Activated CD4-positive, alpha-beta T cell treated with anti-CD3 and anti-CD28 coated beads for 1 hour (primary cell): ENCODE measurements around the gene GPR39.

Experiments
- DNase-seq: peaks from one replicate; pipeline ENCODE4 v3.0.0-alpha.2; 2020

The GPR39 gene

GRCh38 chr2:132448771-132449170, 32.2 kb downstream of the GPR39 start:
- no peak for DNase-seq

GRCh38 chr2:132449868-132450267, 33.3 kb downstream of the GPR39 start:
- DNase-seq: no peak

- no peak for DNase-seq
Measured at GRCh38 chr2:132460781-132461180, 44.2 kb downstream of the GPR39 start.

- no peak for DNase-seq
Measured at GRCh38 chr2:132462236-132462635, 45.6 kb downstream of the GPR39 start.

GRCh38 chr2:132463719-132464118, 47.1 kb downstream of the GPR39 start:
- DNase-seq: no peak

GRCh38 chr2:132465917-132466316, 49.3 kb downstream of the GPR39 start:
- no peak for DNase-seq

- no peak for DNase-seq
Measured at GRCh38 chr2:132466428-132467028, 49.9 kb downstream of the GPR39 start.

- DNase-seq: no peak
Measured at GRCh38 chr2:132468821-132469675, 52.4 kb downstream of the GPR39 start.

- no peak for DNase-seq
Measured at GRCh38 chr2:132470746-132471145, 54.1 kb downstream of the GPR39 start.

GRCh38 chr2:132473174-132473883, 56.7 kb downstream of the GPR39 start:
- DNase-seq: no peak

GRCh38 chr2:132475615-132476014, 59.0 kb downstream of the GPR39 start:
- DNase-seq: no peak

- no peak for DNase-seq
Measured at GRCh38 chr2:132477436-132477835, 60.8 kb downstream of the GPR39 start.

- DNase-seq: no peak
Measured at GRCh38 chr2:132477962-132478361, 61.4 kb downstream of the GPR39 start.

GRCh38 chr2:132478461-132479105, 62.0 kb downstream of the GPR39 start:
- DNase-seq: no peak

- DNase-seq: no peak
Measured at GRCh38 chr2:132479155-132479554, 62.5 kb downstream of the GPR39 start.

- DNase-seq: no peak
Measured at GRCh38 chr2:132482821-132483220, 66.2 kb downstream of the GPR39 start.

GRCh38 chr2:132484144-132484543, 67.5 kb downstream of the GPR39 start:
- DNase-seq: no peak

- no peak for DNase-seq
Measured at GRCh38 chr2:132488491-132488890, 71.9 kb downstream of the GPR39 start.

GRCh38 chr2:132489150-132489549, 72.5 kb downstream of the GPR39 start:
- DNase-seq: no peak

GRCh38 chr2:132495881-132496280, 79.3 kb downstream of the GPR39 start:
- no peak for DNase-seq

GRCh38 chr2:132496555-132496954, 80.0 kb downstream of the GPR39 start:
- no peak for DNase-seq

- DNase-seq: no peak
Measured at GRCh38 chr2:132497591-132497990, 81.0 kb downstream of the GPR39 start.

- DNase-seq: no peak
Measured at GRCh38 chr2:132503701-132504100, 87.1 kb downstream of the GPR39 start.
